GM18505 (cell line): ENCODE results near the gene ATAD3C.
"Not testable (repeated sequence)": the region's sequence is repeated elsewhere in the genome, so short reads cannot be mapped to it uniquely, and the experiment has no call there.

Source experiments
- ATAC-seq: cut with Tn5 transposase; IDR thresholded peaks from one replicate; pipeline ENCODE4 v1.9.1; 2021; ENCODE audit not compliant: unreplicated experiment
- POLR2A ChIP-seq: IDR thresholded peaks from 4 replicates; pipeline ENCODE4 v1.6.1; 2011; ENCODE audit warnings: borderline replicate concordance; ENCODE audit not compliant: insufficient read depth, insufficient read length; ENCODE audit errors: extremely low read depth

The ATAD3C gene

GRCh38 chr1:1510912-1511532 is 61.5 kb downstream of the ATAD3C start:
- ATAC-seq = no peak
- no peak for TF ChIP-seq POLR2A

- peak; percentile 83 for ATAC-seq
- TF ChIP-seq POLR2A = peak; percentile 68
Measured at GRCh38 chr1:1511533-1512285, 62.2 kb downstream of the ATAD3C start, which contains the start of gene ATAD3A. ATAD3A (plus strand) TSS chr1:1512162; CDS start chr1:1512269, 107 bp downstream.

- ATAC-seq = peak; percentile 16
Measured at GRCh38 chr1:1512425-1512824, 62.9 kb downstream of the ATAD3C start.

GRCh38 chr1:1513675-1514074 is 64.2 kb downstream of the ATAD3C start:
- not testable (repeated sequence) for ATAC-seq

- ATAC-seq = not testable (repeated sequence)
Measured at GRCh38 chr1:1514376-1514775, 64.9 kb downstream of the ATAD3C start.

- not testable (repeated sequence) for ATAC-seq
Measured at GRCh38 chr1:1516923-1517322, 67.4 kb downstream of the ATAD3C start.

- no peak for TF ChIP-seq POLR2A
- ATAC-seq = no peak
Measured at GRCh38 chr1:1517973-1518620, 68.6 kb downstream of the ATAD3C start.

GRCh38 chr1:1518621-1519007 is 69.1 kb downstream of the ATAD3C start:
- not testable (repeated sequence) for ATAC-seq
